ENCODE measurements around the gene ZDHHC11B.
"Not testable (repeated sequence)": the region's sequence is repeated elsewhere in the genome, so short reads cannot be mapped to it uniquely, and the experiment has no call there.

ZDHHC11B gene

DNA sequence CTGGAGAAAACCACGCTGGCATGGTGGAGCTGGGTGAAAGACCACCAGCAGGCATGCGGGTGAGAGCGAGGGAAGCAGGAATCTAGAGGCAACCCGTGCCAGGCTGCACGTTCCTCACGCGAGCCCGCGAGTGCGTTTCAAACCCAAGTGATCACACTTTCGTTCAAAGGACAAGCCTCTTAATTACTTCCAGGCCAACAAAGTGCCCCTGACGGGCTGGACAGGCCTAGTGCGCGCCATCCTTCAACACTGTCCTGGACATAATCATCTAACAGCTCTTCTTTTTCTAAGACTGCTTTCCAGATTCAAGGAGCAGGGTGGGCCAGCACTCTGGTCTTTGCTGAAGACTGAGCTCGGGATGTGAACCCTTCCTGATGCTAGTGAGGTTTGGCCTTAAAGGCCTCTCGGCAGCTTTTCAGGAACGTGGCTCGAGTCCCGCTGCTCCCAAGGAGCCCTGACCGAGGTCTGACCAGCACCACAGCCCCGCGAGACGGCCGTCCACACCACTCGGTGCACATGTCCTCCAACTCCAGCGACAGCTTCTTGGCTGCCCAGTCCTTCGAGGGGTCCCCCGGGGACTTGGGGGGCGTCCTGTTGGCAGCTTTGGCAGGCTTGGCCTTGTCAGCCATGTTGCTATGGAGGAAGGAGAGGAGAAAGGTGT is 14.9 kb downstream of the ZDHHC11B start:
- H3K27me3 ChIP-seq (ENCODE audit: control insufficient read depth, insufficient read depth, low read length); DNase-seq (ENCODE audit: low read depth, low spot score); H3K4me3 ChIP-seq (ENCODE audit: low read length); H3K36me3 ChIP-seq (ENCODE audit: control insufficient read depth, insufficient read depth, low read length); H3K27ac ChIP-seq (ENCODE audit: low read length); H3K4me1 ChIP-seq (ENCODE audit: control insufficient read depth, insufficient read depth, low read length); H3K9me3 ChIP-seq (ENCODE audit: control insufficient read depth, insufficient read depth, low read length): not testable (repeated sequence)
- no CpG with 5 or more reads among the region's 29 CpGs for WGBS (ENCODE audit: insufficient coverage, insufficient read length)

DNA sequence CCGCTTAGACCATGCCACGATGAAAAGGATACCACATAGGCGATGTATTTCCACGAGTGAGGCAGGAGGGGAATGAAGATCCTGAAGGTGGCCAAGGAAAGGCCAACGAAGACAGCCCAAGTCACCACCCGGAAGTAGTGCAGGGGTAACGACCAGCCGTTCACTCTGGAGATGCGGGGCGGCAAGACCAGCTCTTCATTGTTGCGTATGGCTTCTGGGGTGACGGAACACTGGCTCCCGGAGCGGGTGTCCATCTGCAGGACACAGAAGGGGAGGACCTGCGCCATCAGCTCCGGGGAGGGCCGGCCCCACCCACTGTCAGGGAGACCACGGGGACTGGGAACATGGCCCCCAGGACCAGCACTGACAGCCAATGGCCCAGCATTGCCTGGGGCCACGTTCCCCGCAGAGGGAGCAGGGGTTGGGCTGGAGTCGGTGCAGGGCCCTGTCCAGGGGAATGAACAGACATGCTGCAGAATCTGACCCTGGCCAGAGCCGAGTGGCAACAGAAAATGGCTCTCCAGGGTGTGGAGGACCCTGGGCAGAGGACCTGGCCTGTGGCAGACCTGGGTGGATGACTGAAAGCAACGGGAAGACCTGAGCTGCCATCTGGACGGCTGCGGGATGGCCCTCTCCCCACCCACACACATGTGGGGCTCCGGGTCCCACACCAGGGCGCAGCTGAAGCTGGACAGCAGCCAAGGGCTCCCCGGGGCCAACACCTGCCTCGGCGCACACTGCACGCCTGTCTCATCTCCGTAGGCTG is 17.7 kb downstream of the ZDHHC11B start:
- DNase-seq (ENCODE audit: low read depth, low spot score) = no peak
- Histone ChIP-seq H3K27me3 (ENCODE audit: control insufficient read depth, insufficient read depth, low read length) (no peaks in the 10 kb centered on the region), H3K27ac (ENCODE audit: low read length) (no peak overlapping the region), H3K4me3 (ENCODE audit: low read length) (no peak overlapping the region), H3K36me3 (ENCODE audit: control insufficient read depth, insufficient read depth, low read length) (no peaks in the 10 kb centered on the region; the same call in 1 of the 2 replicates), H3K9me3 (ENCODE audit: control insufficient read depth, insufficient read depth, low read length) (no peaks in the 10 kb centered on the region), H3K4me1 (ENCODE audit: control insufficient read depth, insufficient read depth, low read length) (no peaks in the 10 kb centered on the region)
- WGBS (ENCODE audit: insufficient coverage, insufficient read length) = no CpG with 5 or more reads among the region's 32 CpGs

DNA sequence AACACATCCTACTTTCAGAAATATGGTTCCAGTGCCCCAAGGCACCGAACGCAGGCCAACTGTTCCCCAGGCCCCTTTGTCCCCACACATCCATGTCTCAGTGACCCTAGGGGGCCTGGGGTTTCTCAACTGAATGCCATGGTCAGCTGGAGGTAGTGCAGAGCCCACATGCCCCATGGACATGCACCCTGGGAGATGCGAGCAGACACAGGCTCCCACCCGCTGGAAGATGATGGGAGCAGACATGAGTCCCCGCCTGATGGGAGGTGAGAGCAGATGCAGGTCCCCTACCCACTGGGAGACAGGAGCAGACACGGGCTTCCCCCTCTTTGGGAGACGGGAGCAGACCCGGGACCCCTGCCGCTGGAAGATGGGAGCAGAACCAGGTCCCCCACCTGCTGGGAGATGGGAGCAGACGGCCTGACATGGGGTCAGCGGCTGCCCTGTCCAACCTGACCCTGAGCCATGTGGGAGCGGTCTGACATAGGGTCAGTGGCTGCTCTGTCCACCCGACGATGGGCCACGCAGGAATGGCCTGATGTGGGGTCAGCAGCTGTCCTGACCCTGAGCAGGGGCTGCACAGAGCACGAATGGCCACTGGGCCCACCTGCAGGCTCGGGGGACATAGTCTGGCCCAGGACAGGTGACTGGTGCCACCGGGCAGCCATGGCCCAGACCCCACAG is 18.4 kb downstream of the ZDHHC11B start:
- no peaks in the 10 kb centered on the region for H3K27me3 ChIP-seq (ENCODE audit: control insufficient read depth, insufficient read depth, low read length)
- no CpG with 5 or more reads among the region's 18 CpGs for WGBS (ENCODE audit: insufficient coverage, insufficient read length)
- no peak for DNase-seq (ENCODE audit: low read depth, low spot score)
- H3K9me3 ChIP-seq (ENCODE audit: control insufficient read depth, insufficient read depth, low read length) = no peaks in the 10 kb centered on the region
- no peaks in the 10 kb centered on the region for H3K4me1 ChIP-seq (ENCODE audit: control insufficient read depth, insufficient read depth, low read length)
- no peaks in the 10 kb centered on the region; the same call in 1 of the 2 replicates for H3K36me3 ChIP-seq (ENCODE audit: control insufficient read depth, insufficient read depth, low read length)
- H3K27ac ChIP-seq (ENCODE audit: low read length) = no peak overlapping the region
- no peak overlapping the region for H3K4me3 ChIP-seq (ENCODE audit: low read length)

DNA sequence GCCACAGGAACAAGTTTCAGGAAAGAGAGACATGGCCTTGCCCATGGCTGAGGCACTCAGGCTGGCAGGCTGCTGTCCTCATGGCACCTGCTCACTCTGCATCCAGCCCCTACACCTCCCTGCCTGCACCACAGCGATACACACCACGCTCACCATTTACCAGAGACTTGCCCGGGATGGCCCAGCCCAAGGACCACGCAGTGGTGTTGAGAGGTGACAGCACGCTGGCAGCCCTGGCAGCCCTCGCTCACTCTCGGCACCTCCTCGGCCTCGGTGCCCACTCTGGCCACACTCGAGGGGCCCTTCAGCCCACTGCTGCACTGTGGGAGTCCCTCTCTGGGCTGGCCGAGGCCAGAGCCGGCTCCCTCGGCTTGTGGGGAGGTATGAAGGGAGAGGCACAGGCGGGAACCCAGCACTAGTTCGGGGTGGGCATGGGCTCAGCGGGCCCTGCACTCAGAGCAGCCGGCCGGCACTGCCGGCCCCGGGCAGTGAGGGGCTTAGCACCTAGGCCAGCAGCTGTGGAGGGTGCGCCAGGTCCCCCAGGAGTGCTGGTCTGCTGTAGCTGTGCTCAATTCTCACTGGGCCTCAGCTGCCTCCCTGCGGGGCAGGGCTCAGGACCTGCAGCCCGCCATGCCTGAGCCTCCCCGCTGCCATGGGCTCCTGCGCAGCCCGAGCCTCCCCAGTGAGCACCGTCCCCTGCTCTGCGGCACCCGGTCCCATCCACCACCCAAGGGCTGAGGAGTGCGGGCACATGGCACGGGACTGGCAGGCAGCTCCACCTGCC is 20.3 kb downstream of the ZDHHC11B start:
- no peaks in the 10 kb centered on the region for H3K4me1 ChIP-seq (ENCODE audit: control insufficient read depth, insufficient read depth, low read length)
- H3K36me3 ChIP-seq (ENCODE audit: control insufficient read depth, insufficient read depth, low read length) = no peaks in the 10 kb centered on the region; the same call in 1 of the 2 replicates
- WGBS (ENCODE audit: insufficient coverage, insufficient read length) = no CpG with 5 or more reads among the region's 31 CpGs
- H3K9me3 ChIP-seq (ENCODE audit: control insufficient read depth, insufficient read depth, low read length) = no peaks in the 10 kb centered on the region
- no peak overlapping the region for H3K27ac ChIP-seq (ENCODE audit: low read length)
- H3K27me3 ChIP-seq (ENCODE audit: control insufficient read depth, insufficient read depth, low read length) = no peaks in the 10 kb centered on the region
- no peak overlapping the region; the same call in 1 of the 2 replicates for H3K4me3 ChIP-seq (ENCODE audit: low read length)
- DNase-seq (ENCODE audit: low read depth, low spot score) = no peak

DNA sequence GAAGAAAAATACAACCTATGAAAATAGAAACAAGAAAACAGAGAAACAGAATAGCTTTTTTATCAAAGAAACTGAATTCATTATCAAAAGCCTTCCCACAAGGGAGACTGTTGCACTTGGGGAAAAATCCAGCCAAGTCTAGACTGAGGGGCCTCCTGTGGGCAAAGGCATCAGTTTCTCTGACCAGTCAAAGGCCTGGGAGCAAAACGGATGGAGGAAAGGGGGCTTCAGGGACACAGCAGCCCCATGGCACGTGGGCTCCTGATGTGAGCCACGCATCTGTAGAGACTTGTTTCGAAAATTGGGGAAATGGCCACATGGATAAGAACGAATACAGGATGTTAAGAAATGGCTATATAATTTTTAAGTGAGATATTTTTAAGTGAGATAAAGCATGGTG is 21.1 kb downstream of the ZDHHC11B start:
- Histone ChIP-seq H3K27ac (ENCODE audit: low read length) (no peak overlapping the region), H3K4me3 (ENCODE audit: low read length) (no peak overlapping the region), H3K27me3 (ENCODE audit: control insufficient read depth, insufficient read depth, low read length) (no peaks in the 10 kb centered on the region), H3K9me3 (ENCODE audit: control insufficient read depth, insufficient read depth, low read length) (no peaks in the 10 kb centered on the region), H3K4me1 (ENCODE audit: control insufficient read depth, insufficient read depth, low read length) (no peaks in the 10 kb centered on the region), H3K36me3 (ENCODE audit: control insufficient read depth, insufficient read depth, low read length) (no peaks in the 10 kb centered on the region; the same call in 1 of the 2 replicates)
- 100% methylated on average over 2 of the region's 5 CpGs for WGBS (ENCODE audit: insufficient coverage, insufficient read length)
- no peak for DNase-seq (ENCODE audit: low read depth, low spot score)

DNA sequence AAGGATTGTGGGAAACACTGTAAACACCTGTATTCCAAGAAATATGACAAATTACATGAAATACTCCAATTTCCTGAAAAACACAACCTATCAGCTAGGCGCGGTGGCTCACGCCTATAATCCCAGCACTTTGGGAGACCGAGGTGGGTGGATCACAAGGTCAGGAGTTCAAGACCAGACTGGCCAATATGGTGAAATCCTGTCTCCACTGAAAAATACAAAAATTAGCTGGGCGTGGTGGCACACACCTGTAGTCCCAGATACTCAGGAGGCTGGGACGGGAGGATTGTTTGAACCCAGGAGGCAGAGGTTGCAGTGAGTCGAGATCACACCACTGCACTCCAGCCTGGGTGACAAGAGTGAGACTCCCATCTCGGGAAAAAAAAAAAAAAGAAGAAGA is 21.5 kb downstream of the ZDHHC11B start:
- DNase-seq (ENCODE audit: low read depth, low spot score); H3K4me3 ChIP-seq (ENCODE audit: low read length); H3K27me3 ChIP-seq (ENCODE audit: control insufficient read depth, insufficient read depth, low read length); H3K4me1 ChIP-seq (ENCODE audit: control insufficient read depth, insufficient read depth, low read length); H3K36me3 ChIP-seq (ENCODE audit: control insufficient read depth, insufficient read depth, low read length); H3K9me3 ChIP-seq (ENCODE audit: control insufficient read depth, insufficient read depth, low read length); H3K27ac ChIP-seq (ENCODE audit: low read length): not testable (repeated sequence)
- WGBS (ENCODE audit: insufficient coverage, insufficient read length) = no CpG with 5 or more reads among the region's 8 CpGs

DNA sequence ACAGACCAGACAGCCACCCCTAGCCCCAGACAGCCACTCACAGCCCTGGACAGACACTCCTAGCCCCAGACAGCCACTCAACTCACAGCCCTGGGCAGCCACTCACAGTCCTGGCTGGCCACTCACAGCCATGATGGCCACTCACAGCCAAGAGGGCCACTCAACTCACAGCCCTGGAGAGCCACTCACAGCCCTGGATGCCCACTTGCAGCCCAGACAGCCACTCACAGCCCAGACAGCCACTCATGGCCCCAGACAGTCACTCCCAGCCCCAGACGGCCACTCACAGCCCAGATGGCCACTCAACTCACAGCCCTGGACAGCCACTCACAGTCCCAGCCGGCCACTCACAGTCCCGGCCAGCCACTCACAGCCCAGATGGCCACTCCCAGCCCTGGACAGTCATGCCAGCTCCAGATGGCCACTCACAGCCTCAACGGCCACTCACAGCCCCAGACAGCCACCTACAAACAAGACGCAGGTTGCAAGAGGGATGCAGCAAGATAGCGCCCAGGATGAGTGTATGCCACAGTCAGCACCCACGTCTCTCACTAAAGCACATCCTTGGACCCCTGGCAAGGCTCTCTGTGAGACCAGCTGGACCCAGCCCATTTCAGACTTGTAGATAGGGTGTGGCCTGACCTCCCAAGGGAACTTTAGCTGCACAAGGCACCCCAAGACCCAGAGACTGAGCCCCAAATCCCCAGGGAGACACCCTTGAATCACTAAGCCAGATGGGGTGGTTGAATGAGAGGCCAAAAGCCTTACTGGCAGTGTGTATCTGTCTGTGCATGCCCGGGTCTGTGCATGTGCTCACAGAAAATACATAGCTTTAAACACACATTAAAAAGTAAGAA is 22.4 kb downstream of the ZDHHC11B start:
- Histone ChIP-seq H3K36me3 (ENCODE audit: control insufficient read depth, insufficient read depth, low read length) (no peaks in the 10 kb centered on the region; the same call in 1 of the 2 replicates), H3K4me3 (ENCODE audit: low read length) (no peak overlapping the region; the same call in 1 of the 2 replicates), H3K27me3 (ENCODE audit: control insufficient read depth, insufficient read depth, low read length) (no peaks in the 10 kb centered on the region), H3K9me3 (ENCODE audit: control insufficient read depth, insufficient read depth, low read length) (no peaks in the 10 kb centered on the region), H3K27ac (ENCODE audit: low read length) (no peak overlapping the region), H3K4me1 (ENCODE audit: control insufficient read depth, insufficient read depth, low read length) (no peaks in the 10 kb centered on the region)
- no CpG with 5 or more reads among the region's 8 CpGs for WGBS (ENCODE audit: insufficient coverage, insufficient read length)
- no peak for DNase-seq (ENCODE audit: low read depth, low spot score)

DNA sequence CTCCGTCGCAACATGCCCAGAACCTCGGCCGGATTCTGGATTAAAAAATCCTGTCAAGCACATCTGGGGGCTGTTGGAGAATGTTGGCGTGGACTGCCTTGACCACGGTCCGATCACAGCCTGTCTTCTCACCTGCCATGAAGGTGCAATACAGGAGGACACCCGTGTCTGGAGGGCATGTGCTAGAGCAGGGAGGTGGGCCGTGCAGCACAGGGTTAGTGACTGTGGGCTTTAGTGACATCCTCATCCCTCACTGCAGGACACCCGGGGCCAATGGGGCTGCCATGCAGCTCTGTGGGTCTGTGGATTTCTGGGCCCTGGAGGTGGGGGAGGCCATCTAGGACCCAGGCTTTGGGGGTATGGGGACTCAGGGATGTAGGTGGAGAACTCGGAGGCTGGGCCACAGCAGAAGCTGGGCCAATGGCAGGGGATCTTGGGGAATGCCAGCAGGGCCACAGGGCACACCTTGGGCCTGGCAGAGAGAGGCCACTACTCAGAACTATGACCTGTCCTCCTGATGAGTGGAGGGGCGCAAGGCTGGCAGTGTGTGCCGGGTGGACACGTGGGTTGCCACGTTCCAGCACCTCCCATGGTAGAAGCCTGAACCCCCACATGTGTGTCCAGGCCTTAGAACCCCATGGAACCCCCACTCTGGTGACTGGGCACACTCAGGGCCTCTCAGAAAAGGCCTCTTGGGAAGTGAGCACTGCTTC is 23.3 kb downstream of the ZDHHC11B start:
- no peaks in the 10 kb centered on the region for H3K27me3 ChIP-seq (ENCODE audit: control insufficient read depth, insufficient read depth, low read length)
- no peaks in the 10 kb centered on the region for H3K4me1 ChIP-seq (ENCODE audit: control insufficient read depth, insufficient read depth, low read length)
- DNase-seq (ENCODE audit: low read depth, low spot score) = no peak
- no peaks in the 10 kb centered on the region for H3K9me3 ChIP-seq (ENCODE audit: control insufficient read depth, insufficient read depth, low read length)
- WGBS (ENCODE audit: insufficient coverage, insufficient read length) = no CpG with 5 or more reads among the region's 15 CpGs
- no peak overlapping the region for H3K4me3 ChIP-seq (ENCODE audit: low read length)
- no peaks in the 10 kb centered on the region; the same call in 1 of the 2 replicates for H3K36me3 ChIP-seq (ENCODE audit: control insufficient read depth, insufficient read depth, low read length)
- no peak overlapping the region for H3K27ac ChIP-seq (ENCODE audit: low read length)

DNA sequence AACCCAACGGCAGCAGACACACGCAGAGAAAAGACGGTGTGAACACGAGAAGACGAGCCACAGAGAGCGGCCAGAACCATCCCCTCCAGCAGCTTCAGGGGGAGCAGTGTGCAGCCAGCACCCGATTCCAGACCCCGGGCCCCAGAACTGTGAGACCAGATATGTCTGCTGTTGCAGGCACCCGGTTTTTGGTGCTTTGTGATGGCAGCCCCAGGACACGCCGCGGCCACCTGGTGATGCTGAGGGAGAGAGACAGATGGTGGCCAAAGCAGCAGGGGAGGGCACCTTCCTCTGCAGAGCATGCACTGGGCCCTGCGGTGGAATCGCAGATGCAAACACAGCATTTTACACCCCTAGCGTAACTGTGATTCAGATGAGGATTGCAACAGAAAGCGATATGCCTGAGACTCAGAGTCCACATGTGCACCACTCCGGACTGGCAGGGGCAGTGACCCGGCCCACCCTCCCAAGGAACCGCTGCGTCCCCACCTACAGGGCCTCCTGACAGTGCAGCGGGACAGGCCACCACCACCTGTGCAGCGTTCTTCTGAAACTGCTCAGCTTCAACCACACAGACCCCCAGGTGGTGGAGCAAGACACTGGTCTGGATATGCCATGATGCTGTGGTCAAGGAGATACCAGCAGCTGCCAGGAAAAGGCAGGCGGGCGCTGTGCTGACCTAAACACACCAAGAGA is 24.0 kb downstream of the ZDHHC11B start:
- Histone ChIP-seq H3K9me3 (ENCODE audit: control insufficient read depth, insufficient read depth, low read length) (no peaks in the 10 kb centered on the region), H3K4me1 (ENCODE audit: control insufficient read depth, insufficient read depth, low read length) (no peaks in the 10 kb centered on the region), H3K36me3 (ENCODE audit: control insufficient read depth, insufficient read depth, low read length) (no peaks in the 10 kb centered on the region), H3K27me3 (ENCODE audit: control insufficient read depth, insufficient read depth, low read length) (no peaks in the 10 kb centered on the region), H3K27ac (ENCODE audit: low read length) (no peak overlapping the region), H3K4me3 (ENCODE audit: low read length) (no peak overlapping the region)
- no peak for DNase-seq (ENCODE audit: low read depth, low spot score)
- no CpG with 5 or more reads among the region's 24 CpGs for WGBS (ENCODE audit: insufficient coverage, insufficient read length)
